B cell (primary cell): ENCODE data around the gene MTMR6. TPM values are rescaled to one million over a fixed set of nuclear protein-coding genes. Genes with fewer than 3 reads are reported as not detected.

Source experiments
- ATAC-seq: fragments of 200-7000 bp; cut with Tn5 transposase; one replicate; pipeline ENCODE4 v1.10.0; 2021; ENCODE audit warnings: low read depth, mild to moderate bottlenecking, moderate number of reproducible peaks, moderate library complexity
- CTCF ChIA-PET: fragments of 350-600 bp; sonication (Branson Sonifier 250); formaldehyde crosslinking; loops from one replicate; lab custom pipeline; 2021; ENCODE audit warnings: antibody characterized with exemption, inconsistent platforms; lab: Charles Lee
- POLR2A ChIA-PET: fragments of 350-600 bp; sonication (Branson Sonifier 250); formaldehyde crosslinking; loops from one replicate; lab custom pipeline; 2021; ENCODE audit warnings: antibody characterized with exemption; lab: Charles Lee
- DNase-seq: peaks from one replicate; pipeline ENCODE4 v3.0.0; 2013
- H2AFZ ChIP-seq: 2 replicates; pipeline ENCODE4 v1.6.1; 2012; ENCODE audit warnings: mild to moderate bottlenecking, low read depth, low read length; ENCODE audit not compliant: insufficient read depth, poor library complexity, severe bottlenecking
- H3K27ac ChIP-seq, 2 donors: 1 replicate in 1 of 2; 2 replicates in 1 of 2; pipeline ENCODE4 v1.5.1; 2012 to 2013; ENCODE audit warnings: low read length in 2 of 2, mild to moderate bottlenecking in 2 of 2, moderate library complexity in 1 of 2
- H3K27me3 ChIP-seq, 4 experiments: fragments of 200-600 bp in 1 of 4; sonication (generic) in 1 of 4; replicated peaks in 1 of 4; 1 replicate in 2 of 4; 2 replicates in 2 of 4; pipeline versions ENCODE4 v1.6.1 to v1.7.0; 2013 to 2016; ENCODE audit warnings: low read length in 3 of 4, mild to moderate bottlenecking in 2 of 4, mixed read lengths in 1 of 4, moderate library complexity in 1 of 4; ENCODE audit not compliant: insufficient read depth in 4 of 4, control insufficient read depth in 3 of 4; ENCODE audit errors: control extremely low read depth in 1 of 4
- H3K36me3 ChIP-seq, 2 experiments: replicated peaks in 1 of 2; 1 replicate in 1 of 2; 2 replicates in 1 of 2; pipeline versions ENCODE4 v1.6.1 to v1.7.1; 2013; ENCODE audit warnings: low read length in 1 of 2; ENCODE audit not compliant: insufficient read depth in 2 of 2, control insufficient read depth in 1 of 2; ENCODE audit errors: control extremely low read depth in 1 of 2, extremely low read depth in 1 of 2
- H3K4me1 ChIP-seq, 2 donors: fragments of 200-600 bp in 1 of 2; sonication (generic) in 1 of 2; 1 replicate in 1 of 2; 2 replicates in 1 of 2; pipeline versions ENCODE4 v1.5.1 to v1.6.1; 2013 to 2017; ENCODE audit warnings: low read length in 2 of 2; ENCODE audit not compliant: control insufficient read depth in 2 of 2, insufficient read depth in 2 of 2
- H3K4me2 ChIP-seq: replicated peaks from 2 replicates; pipeline ENCODE3; 2012; ENCODE audit warnings: mild to moderate bottlenecking, low read depth, low read length; ENCODE audit not compliant: poor library complexity, severe bottlenecking
- H3K4me3 ChIP-seq, 5 experiments: fragments of 200-600 bp in 1 of 5; sonication (generic) in 1 of 5; 1 replicate in 3 of 5; 2 replicates in 2 of 5; pipeline versions ENCODE4 v1.5.1 to v1.7.0; 2011 to 2016; ENCODE audit warnings: low read length in 4 of 5, mild to moderate bottlenecking in 4 of 5, low read depth in 2 of 5, control low read depth in 1 of 5, moderate library complexity in 1 of 5; ENCODE audit not compliant: insufficient read depth in 1 of 5; ENCODE audit errors: control extremely low read depth in 1 of 5, extremely low read depth in 1 of 5
- H3K79me2 ChIP-seq: fragments of 200-600 bp; sonication (generic); one replicate; pipeline ENCODE4 v1.6.0; 2016; ENCODE audit warnings: low read length; ENCODE audit not compliant: control insufficient read depth, insufficient read depth
- H3K9ac ChIP-seq: fragments of 200-600 bp; sonication (generic); 2 replicates; pipeline ENCODE4 v1.6.1; 2017; ENCODE audit warnings: mild to moderate bottlenecking, low read length, moderate library complexity
- H3K9me3 ChIP-seq, 3 donors: one replicate each; pipeline versions ENCODE4 v1.6.1 to v1.7.1; 2013; ENCODE audit warnings: low read length in 2 of 3; ENCODE audit not compliant: control insufficient read depth in 2 of 3, insufficient read depth in 1 of 3; ENCODE audit errors: control extremely low read depth in 1 of 3
- H4K20me1 ChIP-seq: 2 replicates; pipeline ENCODE4 v1.6.0; 2012; ENCODE audit warnings: mild to moderate bottlenecking, low read length; ENCODE audit not compliant: insufficient read depth, control insufficient read depth, poor library complexity, severe bottlenecking
- H3K27ac Mint-ChIP-seq: one replicate; pipeline ENCODE4 v1.8.0; 2021; ENCODE audit warnings: mixed read lengths
- H3K27me3 Mint-ChIP-seq: one replicate; pipeline ENCODE4 v1.8.0; 2021; ENCODE audit warnings: mixed read lengths
- H3K4me1 Mint-ChIP-seq: one replicate; pipeline ENCODE4 v1.8.0; 2021; ENCODE audit warnings: mixed read lengths
- H3K4me3 Mint-ChIP-seq: one replicate; pipeline ENCODE4 v1.8.0; 2021; ENCODE audit warnings: mixed read lengths
- H3K9me3 Mint-ChIP-seq: one replicate; pipeline ENCODE4 v1.8.0; 2022; ENCODE audit warnings: mixed read lengths; ENCODE audit not compliant: insufficient read depth
- CTCF ChIP-seq: fragments of 200-600 bp; IDR thresholded peaks from one replicate; pipeline ENCODE4 v1.8.0; 2022; ENCODE audit warnings: antibody characterized with exemption, mild to moderate bottlenecking
- EZH2 ChIP-seq: IDR thresholded peaks from 2 replicates; pipeline ENCODE4 v1.6.1; 2012; ENCODE audit warnings: borderline replicate concordance, low read depth, mild to moderate bottlenecking, moderate library complexity, low read length; ENCODE audit not compliant: insufficient read depth, poor library complexity, severe bottlenecking
- whole genome bisulfite sequencing: methylation state at CpG from one replicate; pipeline ENCODE4 v1.1.5; 2013; ENCODE audit warnings: missing lambda C conversion rate; ENCODE audit not compliant: insufficient coverage; 5-methylcytosine and 5-hydroxymethylcytosine counted together
- intact Hi-C: fragments of 100-400 bp; cut with micrococcal nuclease; formaldehyde crosslinking; loops from one replicate; pipeline ENCODE4 v1.10.0; 2022
- polyA plus RNA-seq: library from polyadenylated mRNA; depleted of rRNA; stranded (reverse); fragments of >200 nt; gene quantifications from 2 replicates; pipeline ENCODE4 v1.2.3, GENCODE V29; 2012
- total RNA-seq, 2 donors: library from RNA; stranded (reverse); fragments of 120-200 nt in 1 of 2; gene quantifications; 1 replicate in 1 of 2; 2 replicates in 1 of 2; pipeline versions ENCODE4 v1.2.3 to v1.2.4, GENCODE V29; 2013 to 2022

Gene MTMR6
- total and polyA plus RNA-seq, 2 donors (not counting 1 experiment from before 2014, with no cell fraction given): 3.7 to 21.4 TPM

GRCh38 chr13:25262261-25262660 is 25.0 kb downstream of the MTMR6 start:
- ATAC-seq: no peak
- no peak for DNase-seq
- Mint-ChIP-seq H3K4me3 (no peak overlapping the region), H3K27me3 (no peaks in the 10 kb centered on the region), H3K27ac (no peak overlapping the region), H3K9me3 (no peaks in the 10 kb centered on the region), H3K4me1 (no peaks in the 10 kb centered on the region)
- ChIA-PET POLR2A (no interaction called here), CTCF (no interaction called here)
- H3K27ac ChIP-seq: no peak overlapping the region
- WGBS: 100% methylated on average over 1 of the region's 4 CpGs
- no peak overlapping the region for H3K9ac ChIP-seq
- no peaks in the 10 kb centered on the region for H3K4me1 ChIP-seq
- H4K20me1 ChIP-seq: no peaks in the 10 kb centered on the region
- peaks cover 13 to 55% of the 10 kb centered on the region in 2 experiments for H3K36me3 ChIP-seq
- no peaks in the 10 kb centered on the region for H3K9me3 ChIP-seq
- H3K4me3 ChIP-seq: no peak overlapping the region
- intact Hi-C loops: no loop called here
- H3K79me2 ChIP-seq: no peaks in the 10 kb centered on the region
- no peak overlapping the region for H2AFZ ChIP-seq
- no peak overlapping the region for H3K4me2 ChIP-seq
- TF ChIP-seq EZH2: no peak
- TF ChIP-seq CTCF: no peak
- no peaks in the 10 kb centered on the region for H3K27me3 ChIP-seq

GRCh38 chr13:25253702-25254101 is 33.6 kb downstream of the MTMR6 start:
- no peak for DNase-seq
- H3K9me3 Mint-ChIP-seq: no peaks in the 10 kb centered on the region
- Histone ChIP-seq H3K36me3 (peaks cover 25 to 30% of the 10 kb centered on the region in 2 experiments), H3K79me2 (no peaks in the 10 kb centered on the region), H3K4me3 (no peak overlapping the region), H3K4me1 (peaks cover 0 to 3% of the 10 kb centered on the region in 2 donors), H2AFZ (no peak overlapping the region), H3K27me3 (no peaks in the 10 kb centered on the region), H3K27ac (no peak overlapping the region), H3K4me2 (no peak overlapping the region), H3K9me3 (no peaks in the 10 kb centered on the region), H4K20me1 (no peaks in the 10 kb centered on the region), H3K9ac (no peak overlapping the region)
- no peak for ATAC-seq
- H3K4me1 Mint-ChIP-seq: peaks cover 3% of the 10 kb centered on the region
- ChIA-PET POLR2A (no interaction called here), CTCF (interaction anchor here (1.3 to 1.4 kb wide), 2 partner anchors 48 to 73 kb away, joined by 3 to 4 read pairs; no protein-coding TSS in a partner anchor)
- WGBS: 100% methylated on average over 1 of the region's 2 CpGs
- H3K4me3 Mint-ChIP-seq: no peak overlapping the region
- intact Hi-C loops: loop anchor here (5.0 kb wide), 1 partner anchor 34 kb away; the partner anchor contains the start of gene MTMR6
- TF ChIP-seq CTCF: no peak
- no peak for TF ChIP-seq EZH2
- no peak overlapping the region for H3K27ac Mint-ChIP-seq
- H3K27me3 Mint-ChIP-seq: no peaks in the 10 kb centered on the region
